HEK293T (cell line): Measurements from ENCODE around the gene UBA1.

ENCODE experiments used
- CTCF ChIA-PET: fragments of 350-600 bp; formaldehyde crosslinking; extraction: SDS; loops from one replicate; lab custom pipeline; 2021; ENCODE audit warnings: antibody characterized with exemption, inconsistent platforms; lab: Yijun Ruan, JAX
- POLR2A ChIA-PET: fragments of 350-600 bp; formaldehyde crosslinking; extraction: SDS; loops from one replicate; lab custom pipeline; 2020; ENCODE audit warnings: antibody characterized with exemption, inconsistent platforms; lab: Yijun Ruan, JAX
- DNase-seq: peaks from one replicate; pipeline ENCODE4 v3.0.0; 2012; ENCODE audit warnings: mixed read lengths; ENCODE audit errors: extremely low spot score
- ARNT ChIP-seq: fragments of 450-650 bp; IDR thresholded peaks from 2 replicates; pipeline ENCODE4 v1.6.1; 2017; ENCODE audit warnings: mild to moderate bottlenecking
- BHLHE40 ChIP-seq: fragments of 450-650 bp; IDR thresholded peaks from 2 replicates; pipeline ENCODE4 v1.6.1; 2016; ENCODE audit warnings: mild to moderate bottlenecking, moderate library complexity, borderline replicate concordance
- CTBP1 ChIP-seq: fragments of 450-650 bp; IDR thresholded peaks from 2 replicates; pipeline ENCODE4 v1.6.1; 2016; ENCODE audit warnings: borderline replicate concordance
- ELF4 ChIP-seq: fragments of 450-650 bp; IDR thresholded peaks from 2 replicates; pipeline ENCODE4 v1.6.1; 2017; ENCODE audit warnings: antibody characterized with exemption
- FOXA1 ChIP-seq: fragments of 450-650 bp; IDR thresholded peaks from 2 replicates; pipeline ENCODE4 v1.6.1; 2016; ENCODE audit warnings: mild to moderate bottlenecking
- FOXK2 ChIP-seq: fragments of 450-650 bp; IDR thresholded peaks from 2 replicates; pipeline ENCODE4 v1.6.1; 2016; ENCODE audit warnings: mild to moderate bottlenecking
- FOXM1 ChIP-seq: fragments of 450-650 bp; IDR thresholded peaks from 2 replicates; pipeline ENCODE4 v1.6.1; 2017; ENCODE audit warnings: mild to moderate bottlenecking, borderline replicate concordance
- HDGF ChIP-seq: fragments of 450-650 bp; IDR thresholded peaks from 2 replicates; pipeline ENCODE4 v1.6.1; 2017; ENCODE audit warnings: antibody characterized with exemption, borderline replicate concordance
- L3MBTL2 ChIP-seq: fragments of 450-650 bp; conservative IDR thresholded peaks from 2 replicates; pipeline ENCODE4 v1.6.1; 2016; ENCODE audit warnings: mild to moderate bottlenecking
- LEF1 ChIP-seq: fragments of 450-650 bp; IDR thresholded peaks from 2 replicates; pipeline ENCODE4 v1.6.1; 2017; ENCODE audit warnings: mild to moderate bottlenecking, borderline replicate concordance
- NFRKB ChIP-seq: fragments of 450-650 bp; IDR thresholded peaks from 2 replicates; pipeline ENCODE4 v1.6.1; 2016; ENCODE audit warnings: mild to moderate bottlenecking, moderate library complexity
- SP1 ChIP-seq: fragments of 450-650 bp; IDR thresholded peaks from 2 replicates; pipeline ENCODE4 v1.6.1; 2017
- SUZ12 ChIP-seq: fragments of 450-650 bp; IDR thresholded peaks from 2 replicates; pipeline ENCODE4 v1.6.1; 2016; ENCODE audit warnings: mild to moderate bottlenecking
- TARDBP ChIP-seq: fragments of 450-650 bp; IDR thresholded peaks from 2 replicates; pipeline ENCODE4 v1.6.1; 2016
- ZNF384 ChIP-seq: fragments of 450-650 bp; IDR thresholded peaks from 2 replicates; pipeline ENCODE4 v1.6.1; 2016
- TF ChIP-seq, protein P1 (sequence below): fragments of 450-650 bp; IDR thresholded peaks from 2 replicates; pipeline ENCODE4 v1.6.1; 2016

The UBA1 gene

DNA sequence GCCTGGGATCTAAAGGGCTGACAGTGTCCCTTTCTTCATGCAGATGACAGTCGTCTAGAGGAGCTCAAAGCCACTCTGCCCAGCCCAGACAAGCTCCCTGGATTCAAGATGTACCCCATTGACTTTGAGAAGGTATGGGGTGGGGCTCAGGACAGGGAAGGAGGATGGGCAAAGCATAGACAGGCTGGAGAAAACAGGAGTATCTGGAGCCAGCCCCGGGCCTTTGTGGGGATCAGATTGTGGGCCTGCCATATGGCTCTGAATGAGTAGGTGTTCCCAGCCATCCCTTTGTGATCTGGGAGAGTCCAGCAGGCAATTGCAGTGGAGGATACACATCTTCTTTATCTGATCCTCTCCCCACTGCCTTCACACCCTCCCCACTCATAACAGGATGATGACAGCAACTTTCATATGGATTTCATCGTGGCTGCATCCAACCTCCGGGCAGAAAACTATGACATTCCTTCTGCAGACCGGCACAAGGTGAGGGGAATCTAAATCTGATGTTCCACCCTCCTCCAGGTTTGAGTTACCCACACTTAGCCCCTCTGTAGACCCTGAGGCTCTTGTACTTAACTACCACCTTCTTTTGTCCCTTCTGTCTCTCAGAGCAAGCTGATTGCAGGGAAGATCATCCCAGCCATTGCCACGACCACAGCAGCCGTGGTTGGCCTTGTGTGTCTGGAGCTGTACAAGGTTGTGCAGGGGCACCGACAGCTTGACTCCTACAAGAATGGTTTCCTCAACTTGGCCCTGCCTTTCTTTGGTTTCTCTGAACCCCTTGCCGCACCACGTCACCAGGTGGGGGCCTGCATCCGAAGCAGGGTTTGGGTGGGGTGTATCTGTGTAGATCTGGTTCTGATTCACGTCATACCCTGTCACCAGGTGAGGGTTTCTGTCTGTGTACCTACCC is 19.0 kb downstream of the UBA1 start:
- ChIA-PET CTCF (interaction anchor here (0.7 kb wide), 1 partner anchor 175 kb away, joined by 3 read pairs; no protein-coding TSS in a partner anchor), POLR2A (no interaction called here)
- TF ChIP-seq HDGF (no peak), FOXM1 (no peak), FOXK2 (no peak), CTBP1 (no peak), L3MBTL2 (no peak), NFRKB (no peak), ARNT (no peak), SP1 (no peak), BHLHE40 (no peak), LEF1 (no peak), ELF4 (no peak), FOXA1 (no peak), TARDBP (no peak), ZNF384 (no peak), SUZ12 (no peak)
- TF ChIP-seq, protein P1, sequence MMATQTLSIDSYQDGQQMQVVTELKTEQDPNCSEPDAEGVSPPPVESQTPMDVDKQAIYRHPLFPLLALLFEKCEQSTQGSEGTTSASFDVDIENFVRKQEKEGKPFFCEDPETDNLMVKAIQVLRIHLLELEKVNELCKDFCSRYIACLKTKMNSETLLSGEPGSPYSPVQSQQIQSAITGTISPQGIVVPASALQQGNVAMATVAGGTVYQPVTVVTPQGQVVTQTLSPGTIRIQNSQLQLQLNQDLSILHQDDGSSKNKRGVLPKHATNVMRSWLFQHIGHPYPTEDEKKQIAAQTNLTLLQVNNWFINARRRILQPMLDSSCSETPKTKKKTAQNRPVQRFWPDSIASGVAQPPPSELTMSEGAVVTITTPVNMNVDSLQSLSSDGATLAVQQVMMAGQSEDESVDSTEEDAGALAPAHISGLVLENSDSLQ = no peak
- no peak for DNase-seq

DNA sequence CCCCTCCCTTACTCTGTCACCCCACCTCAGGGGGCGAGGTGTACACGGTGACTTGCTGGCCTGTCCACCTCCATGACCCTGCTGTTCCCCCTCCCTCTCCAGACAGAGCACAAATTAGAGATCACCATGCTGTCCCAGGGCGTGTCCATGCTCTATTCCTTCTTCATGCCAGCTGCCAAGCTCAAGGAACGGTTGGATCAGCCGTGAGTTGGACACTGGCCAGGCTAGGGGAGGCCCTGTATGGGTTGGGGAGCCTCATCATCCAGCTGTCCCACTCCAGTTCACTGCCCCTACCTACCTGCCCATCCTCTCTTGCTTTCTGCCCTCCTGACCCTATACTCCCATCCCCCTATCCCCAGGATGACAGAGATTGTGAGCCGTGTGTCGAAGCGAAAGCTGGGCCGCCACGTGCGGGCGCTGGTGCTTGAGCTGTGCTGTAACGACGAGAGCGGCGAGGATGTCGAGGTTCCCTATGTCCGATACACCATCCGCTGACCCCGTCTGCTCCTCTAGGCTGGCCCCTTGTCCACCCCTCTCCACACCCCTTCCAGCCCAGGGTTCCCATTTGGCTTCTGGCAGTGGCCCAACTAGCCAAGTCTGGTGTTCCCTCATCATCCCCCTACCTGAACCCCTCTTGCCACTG is 20.9 kb downstream of the UBA1 start:
- DNase-seq = no peak
- no peak for TF ChIP-seq FOXK2
- no peak for TF ChIP-seq ARNT
- TF ChIP-seq SUZ12 = no peak
- no peak for TF ChIP-seq BHLHE40
- TF ChIP-seq, protein P1 = no peak
- TF ChIP-seq TARDBP = no peak
- no peak for TF ChIP-seq FOXA1
- TF ChIP-seq FOXM1 = no peak
- TF ChIP-seq CTBP1 = no peak
- no peak for TF ChIP-seq NFRKB
- TF ChIP-seq ZNF384 = no peak
- no peak for TF ChIP-seq ELF4
- TF ChIP-seq HDGF = no peak
- ChIA-PET POLR2A (no interaction called here), CTCF (no interaction called here)

DNA sequence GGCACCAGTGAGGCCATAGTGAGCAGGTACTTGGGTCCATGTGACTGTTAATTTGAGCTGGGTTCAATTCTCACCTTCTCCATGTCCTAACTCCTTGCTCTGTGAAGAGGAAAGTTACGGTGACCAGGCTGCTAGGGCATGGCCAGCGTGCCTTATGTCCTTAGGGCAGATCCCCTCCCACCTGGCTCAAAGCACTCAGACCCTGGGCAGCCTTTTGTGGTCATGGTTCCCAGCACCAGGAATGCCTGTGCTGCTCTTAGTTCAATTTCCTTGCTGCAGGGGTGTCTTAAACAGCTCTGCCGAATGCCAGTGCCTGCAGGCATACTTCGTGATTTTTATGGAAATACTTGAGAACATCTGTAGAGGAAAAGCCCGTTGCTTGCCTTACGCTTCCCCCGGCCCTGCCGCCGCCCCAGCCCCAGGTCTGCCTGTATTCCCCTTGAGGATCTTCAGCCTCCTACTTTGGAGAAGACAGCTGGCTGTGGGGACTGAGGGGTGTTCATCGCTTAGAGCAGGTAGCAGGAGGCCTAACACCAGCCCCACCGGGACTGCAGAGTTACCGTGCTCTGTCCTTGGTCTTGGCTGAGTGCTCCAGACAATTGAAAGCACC is 21.8 kb downstream of the UBA1 start:
- ChIA-PET POLR2A (interaction anchor here (1.3 kb wide), 1 partner anchor 14 kb away, joined by 3 read pairs; no protein-coding TSS in a partner anchor), CTCF (no interaction called here)
- DNase-seq = no peak
- TF ChIP-seq FOXM1 (no peak), ARNT (no peak), LEF1 (no peak), FOXK2 (no peak), SUZ12 (no peak), ZNF384 (no peak), NFRKB (no peak), BHLHE40 (no peak), CTBP1 (no peak), HDGF (no peak), ELF4 (no peak), TARDBP (no peak)
- TF ChIP-seq, protein P1 = no peak

DNA sequence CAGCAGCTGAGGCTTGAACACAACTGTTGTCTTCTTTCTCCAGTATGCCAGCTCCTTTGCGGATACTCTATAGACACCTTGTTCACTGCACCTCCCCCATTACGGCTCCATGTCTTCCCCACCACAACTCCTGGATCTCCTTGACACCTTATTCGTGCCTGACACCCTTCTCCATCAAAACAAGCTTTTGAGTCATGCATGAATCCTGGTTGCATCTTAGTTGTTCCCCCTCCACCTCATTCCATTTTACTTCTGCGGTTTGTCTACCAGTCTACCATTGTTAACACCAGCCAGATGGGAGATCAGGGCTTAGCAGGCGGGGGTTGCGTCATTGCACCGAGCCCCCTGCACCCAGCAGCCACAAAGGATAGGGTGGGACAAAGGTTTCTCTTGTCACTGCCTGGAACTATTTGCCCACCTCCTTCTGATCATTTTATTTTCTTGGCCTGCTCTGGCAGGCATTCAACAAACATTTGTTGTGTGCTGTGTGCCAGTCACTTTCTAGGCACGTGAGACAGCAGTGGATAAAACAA is 22.8 kb downstream of the UBA1 start:
- CTCF ChIA-PET = interaction anchor here (0.6 kb wide), 1 partner anchor 98 kb away, joined by 3 read pairs; no protein-coding TSS in a partner anchor
- no peak for DNase-seq
- TF ChIP-seq CTBP1 (no peak), ZNF384 (no peak), HDGF (no peak), TARDBP (no peak), L3MBTL2 (no peak), SP1 (no peak), ELF4 (no peak), FOXK2 (no peak), LEF1 (no peak), FOXA1 (no peak), FOXM1 (no peak), ARNT (no peak), NFRKB (no peak), SUZ12 (no peak), BHLHE40 (no peak)
- TF ChIP-seq, protein P1 = no peak
- POLR2A ChIA-PET = interaction anchor here (1.3 to 1.7 kb wide), 2 partner anchors 15 to 145 kb away, joined by 3 to 8 read pairs; no protein-coding TSS in a partner anchor
